IMR-90 (cell line): ENCODE data around the gene CSNK2A2. TPM values are rescaled to one million over a fixed set of nuclear protein-coding genes. Genes with fewer than 3 reads are reported as not detected.

ENCODE experiments used
- ATAC-seq: fragments of 200-7000 bp; cut with Tn5 transposase; 2 replicates; pipeline ENCODE4 v1.9.1; 2020; ENCODE audit warnings: low read depth, mild to moderate bottlenecking, moderate library complexity
- BruUV-seq: library from RNA; stranded (reverse); fragments of 400-500 nt; replicated peaks from 2 replicates; lab custom pipeline; 2021; lab: Mats Ljungman, UMichigan
- CTCF ChIA-PET: fragments of 300-600 bp; formaldehyde crosslinking; extraction: SDS; loops from one replicate; lab custom pipeline; 2021; ENCODE audit warnings: antibody characterized with exemption; lab: Yijun Ruan, JAX
- POLR2A ChIA-PET: fragments of 300-600 bp; sonication (Branson Sonifier 250); formaldehyde crosslinking; loops from one replicate; lab custom pipeline; 2022; ENCODE audit warnings: antibody characterized with exemption; ENCODE audit not compliant: unreplicated experiment; lab: Charles Lee
- DNase-seq: peaks from one replicate; pipeline ENCODE4 v3.0.0; 2013
- H2AFZ ChIP-seq: replicated peaks from 2 replicates; pipeline ENCODE3; 2013; ENCODE audit warnings: low read length, mild to moderate bottlenecking; ENCODE audit not compliant: poor library complexity
- H2AK5ac ChIP-seq: 2 replicates; pipeline ENCODE4 v1.6.1; 2013; ENCODE audit warnings: low read depth, low read length, inconsistent platforms
- H2AK9ac ChIP-seq: replicated peaks from 2 replicates; pipeline ENCODE3; 2013; ENCODE audit warnings: mild to moderate bottlenecking, low read depth, low read length, moderate library complexity; ENCODE audit not compliant: poor library complexity
- H2BK120ac ChIP-seq: 2 replicates; pipeline ENCODE4 v1.6.1; 2013; ENCODE audit warnings: low read depth, low read length, inconsistent platforms
- H2BK15ac ChIP-seq: 3 replicates; pipeline ENCODE4 v1.6.1; 2013; ENCODE audit warnings: low read depth, low read length, inconsistent platforms
- H2BK20ac ChIP-seq: 2 replicates; pipeline ENCODE4 v1.6.1; 2013; ENCODE audit warnings: low read depth, mild to moderate bottlenecking, inconsistent platforms, low read length, moderate library complexity
- H2BK5ac ChIP-seq: 2 replicates; pipeline ENCODE4 v1.6.1; 2013; ENCODE audit warnings: mild to moderate bottlenecking, low read depth, low read length, inconsistent platforms; ENCODE audit not compliant: poor library complexity, severe bottlenecking
- H3K14ac ChIP-seq: replicated peaks from 2 replicates; pipeline ENCODE4 v1.6.1; 2013; ENCODE audit warnings: low read depth, low read length, inconsistent platforms
- H3K18ac ChIP-seq: 2 replicates; pipeline ENCODE4 v1.6.1; 2013; ENCODE audit warnings: low read depth, low read length, control low read depth
- H3K23ac ChIP-seq: 2 replicates; pipeline ENCODE4 v1.6.1; 2013; ENCODE audit warnings: low read depth, low read length, inconsistent platforms
- H3K27ac ChIP-seq: 2 replicates; pipeline ENCODE4 v1.5.1; 2013; ENCODE audit warnings: mild to moderate bottlenecking, control low read depth, low read length; ENCODE audit not compliant: insufficient read depth
- H3K27me3 ChIP-seq: 2 replicates; pipeline ENCODE4 v1.6.1; 2013; ENCODE audit warnings: low read length; ENCODE audit not compliant: control insufficient read depth, insufficient read depth
- H3K36me3 ChIP-seq: 2 replicates; pipeline ENCODE4 v1.6.1; 2013; ENCODE audit warnings: low read length, mixed read lengths; ENCODE audit not compliant: control insufficient read depth, insufficient read depth
- H3K4ac ChIP-seq: 2 replicates; pipeline ENCODE4 v1.6.1; 2013; ENCODE audit warnings: low read depth, low read length, inconsistent platforms
- H3K4me1 ChIP-seq: 2 replicates; pipeline ENCODE4 v1.6.1; 2013; ENCODE audit warnings: low read length, mixed read lengths; ENCODE audit not compliant: control insufficient read depth, insufficient read depth
- H3K4me2 ChIP-seq: 2 replicates; pipeline ENCODE4 v1.6.1; 2013; ENCODE audit warnings: low read depth, mild to moderate bottlenecking, control low read depth, low read length, moderate library complexity
- H3K4me3 ChIP-seq: 2 replicates; pipeline ENCODE4 v1.5.1; 2013; ENCODE audit warnings: low read depth, mild to moderate bottlenecking, control low read depth, low read length, moderate library complexity; ENCODE audit not compliant: insufficient read depth
- H3K56ac ChIP-seq: 2 replicates; pipeline ENCODE4 v1.6.1; 2013; ENCODE audit warnings: low read length, inconsistent platforms; ENCODE audit not compliant: insufficient read depth; ENCODE audit errors: extremely low read depth
- H3K79me1 ChIP-seq, 2 experiments: 2 replicates each; pipeline ENCODE4 v1.6.1; 2013; ENCODE audit warnings: low read length in 2 of 2, inconsistent platforms in 1 of 2, low read depth in 1 of 2
- H3K9ac ChIP-seq: 2 replicates; pipeline ENCODE4 v1.6.1; 2013; ENCODE audit warnings: low read depth, low read length, control low read depth
- H3K9me1 ChIP-seq: 2 replicates; pipeline ENCODE4 v1.6.1; 2013; ENCODE audit warnings: low read length, inconsistent platforms; ENCODE audit not compliant: insufficient read depth
- H3K9me3 ChIP-seq: 2 replicates; pipeline ENCODE4 v1.6.1; 2013; ENCODE audit warnings: low read length; ENCODE audit not compliant: control insufficient read depth, insufficient read depth
- H4K20me1 ChIP-seq: 2 replicates; pipeline ENCODE4 v1.6.1; 2013; ENCODE audit warnings: low read length, inconsistent platforms; ENCODE audit not compliant: insufficient read depth
- H4K5ac ChIP-seq: 2 replicates; pipeline ENCODE4 v1.6.1; 2013; ENCODE audit warnings: mild to moderate bottlenecking, low read depth, low read length, control low read depth
- H4K8ac ChIP-seq, 2 experiments: 2 replicates each; pipeline ENCODE4 v1.6.1; 2013; ENCODE audit warnings: low read depth in 2 of 2, low read length in 2 of 2, control low read depth in 1 of 2, inconsistent platforms in 1 of 2
- H4K91ac ChIP-seq: 2 replicates; pipeline ENCODE4 v1.6.1; 2013; ENCODE audit warnings: low read depth, low read length, inconsistent platforms; ENCODE audit not compliant: insufficient read depth
- BHLHE40 ChIP-seq: fragments of 150-350 bp; IDR thresholded peaks from 2 replicates; pipeline ENCODE4 v1.6.1; 2016; ENCODE audit warnings: mild to moderate bottlenecking, low read depth, low read length
- CEBPB ChIP-seq: IDR thresholded peaks from 2 replicates; pipeline ENCODE4 v1.6.1; 2012; ENCODE audit warnings: low read depth, low read length, improper control_type of control experiment
- CHD1 ChIP-seq: IDR thresholded peaks from 2 replicates; pipeline ENCODE4 v1.6.1; 2012; ENCODE audit warnings: low read depth, low read length, improper control_type of control experiment
- FOS ChIP-seq: fragments of 150-350 bp; IDR thresholded peaks from 2 replicates; pipeline ENCODE4 v1.6.1; 2016; ENCODE audit warnings: low read depth, low read length
- MAFK ChIP-seq: IDR thresholded peaks from 2 replicates; pipeline ENCODE4 v1.6.1; 2012; ENCODE audit warnings: low read depth, low read length, improper control_type of control experiment
- MAZ ChIP-seq: IDR thresholded peaks from 2 replicates; pipeline ENCODE4 v1.6.1; 2012; ENCODE audit warnings: low read depth, mild to moderate bottlenecking, low read length, improper control_type of control experiment, moderate library complexity, borderline replicate concordance
- MXI1 ChIP-seq: IDR thresholded peaks from 2 replicates; pipeline ENCODE4 v1.6.1; 2012; ENCODE audit warnings: low read depth, mild to moderate bottlenecking, low read length, moderate library complexity, borderline replicate concordance
- NFE2L2 ChIP-seq: fragments of 150-350 bp; IDR thresholded peaks from 2 replicates; pipeline ENCODE4 v1.6.1; 2016; ENCODE audit warnings: low read depth, mild to moderate bottlenecking, low read length
- POLR2A ChIP-seq: IDR thresholded peaks from 2 replicates; pipeline ENCODE4 v1.6.1; 2012; ENCODE audit warnings: mild to moderate bottlenecking, low read depth, low read length
- RAD21 ChIP-seq: IDR thresholded peaks from 2 replicates; pipeline ENCODE4 v1.6.1; 2012; ENCODE audit warnings: low read length, improper control_type of control experiment
- RCOR1 ChIP-seq: IDR thresholded peaks from 2 replicates; pipeline ENCODE4 v1.6.1; 2012; ENCODE audit warnings: mild to moderate bottlenecking, low read length, improper control_type of control experiment; ENCODE audit not compliant: insufficient replicate concordance
- RFX5 ChIP-seq: IDR thresholded peaks from 2 replicates; pipeline ENCODE4 v1.8.0; 2012; ENCODE audit warnings: low read depth, mild to moderate bottlenecking, low read length, moderate library complexity
- SMC3 ChIP-seq: fragments of 150-350 bp; IDR thresholded peaks from 2 replicates; pipeline ENCODE4 v1.6.1; 2016; ENCODE audit warnings: low read depth, mild to moderate bottlenecking, antibody characterized with exemption, low read length, moderate library complexity
- WGBS, 2 experiments: methylation state at CpG; one replicate each; pipeline versions ENCODE4 v1.1.5 to v1.1.7; 2013; ENCODE audit warnings: missing lambda C conversion rate in 2 of 2; ENCODE audit not compliant: insufficient read length in 1 of 2; ENCODE audit errors: extremely low coverage in 2 of 2; 5-methylcytosine and 5-hydroxymethylcytosine counted together
- dilution Hi-C: fragments of 300-500 bp; cut with HindIII; formaldehyde crosslinking; loops from one replicate; pipeline ENCODE4 v1.14.3; 2018; ENCODE audit warnings: low sequenced_read_pairs; ENCODE audit not compliant: unreplicated experiment
- in situ Hi-C: fragments of 300-500 bp; cut with MboI; formaldehyde crosslinking; loops from 3 replicates; pipeline ENCODE4 v1.14.3; 2019; ENCODE audit warnings: low sequenced_read_pairs, inconsistent platforms, mixed read lengths
- intact Hi-C: fragments of 100-400 bp; cut with micrococcal nuclease; formaldehyde crosslinking; loops from 2 replicates; pipeline ENCODE4 v1.10.0; 2022
- polyA plus RNA-seq, 3 experiments: library from polyadenylated mRNA; depleted of rRNA; stranded (reverse); fragments of >200 nt; gene quantifications; 2 replicates each; pipeline ENCODE4 v1.2.3, GENCODE V29; 2012; ENCODE audit warnings: low replicate concordance in 1 of 3
- total RNA-seq: library from RNA; depleted of rRNA; stranded (reverse); fragments of >200 nt; gene quantifications from 2 replicates; pipeline ENCODE4 v1.2.3, GENCODE V29; 2012
- TF ChIP-seq, protein P1 (sequence below): conservative IDR thresholded peaks from 2 replicates; pipeline ENCODE4 v1.5.1; 2012; ENCODE audit warnings: mild to moderate bottlenecking, low read depth, low read length, improper control_type of control experiment
- TF ChIP-seq, protein P2 (sequence below): fragments of 150-350 bp; IDR thresholded peaks from 2 replicates; pipeline ENCODE4 v1.6.1; 2017; ENCODE audit warnings: mild to moderate bottlenecking, antibody characterized with exemption, low read length, low read depth
- TF ChIP-seq, protein P3 (sequence below): fragments of 150-350 bp; IDR thresholded peaks from 2 replicates; pipeline ENCODE4 v1.6.1; 2016; ENCODE audit warnings: low read depth, mild to moderate bottlenecking, low read length, moderate library complexity, borderline replicate concordance

The CSNK2A2 gene
- total and polyA plus RNA-seq, 2 of the 4 experiments (the other 2 are of a cell fraction): 15.6 to 27.5 TPM

DNA sequence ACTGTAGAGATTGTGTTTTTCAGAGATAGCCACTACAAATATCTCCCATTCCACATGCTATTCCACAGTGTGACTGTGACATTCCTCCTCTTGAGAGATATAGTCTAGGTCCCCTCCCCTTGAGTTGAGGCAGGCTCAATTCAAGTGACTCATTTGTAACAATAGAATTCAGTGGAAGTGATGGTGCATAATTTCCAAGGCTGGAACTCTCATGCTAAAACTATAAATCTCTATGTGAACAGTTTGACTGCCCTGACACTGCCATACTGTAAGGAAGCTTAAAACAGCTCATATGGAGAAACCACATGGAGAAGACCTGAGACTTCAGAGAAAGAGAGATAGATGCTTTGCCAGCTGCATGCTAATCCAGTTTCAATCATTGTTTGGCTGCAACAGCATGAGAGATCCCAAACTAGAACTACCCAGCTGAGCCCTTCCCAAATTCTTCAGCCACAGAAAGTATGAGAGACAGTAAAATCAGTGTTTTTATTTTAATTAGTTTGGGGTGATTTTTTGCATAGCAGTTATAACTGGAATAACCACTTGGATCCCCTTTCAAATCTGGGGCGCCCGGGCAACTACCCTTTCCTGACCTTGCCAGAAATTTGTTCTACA is 19.5 kb upstream of the CSNK2A2 start:
- no peak overlapping the region for H3K23ac ChIP-seq
- H3K18ac ChIP-seq: no peak overlapping the region
- no peak overlapping the region for H3K4me3 ChIP-seq
- intact Hi-C loops (no loop called here), in situ Hi-C loops (no loop called here), dilution Hi-C loops (no loop called here)
- H3K27ac ChIP-seq: no peak overlapping the region
- no peak overlapping the region for H4K91ac ChIP-seq
- H3K27me3 ChIP-seq: peaks cover 8% of the 10 kb centered on the region
- no peak overlapping the region for H2AK9ac ChIP-seq
- CTCF ChIA-PET: no interaction called here
- no peaks in the 10 kb centered on the region for H4K20me1 ChIP-seq
- DNase-seq: no peak
- no peaks in the 10 kb centered on the region for H3K36me3 ChIP-seq
- no peak overlapping the region for H3K4ac ChIP-seq
- H4K8ac ChIP-seq: no peak overlapping the region
- H3K9ac ChIP-seq: no peak overlapping the region
- H2BK5ac ChIP-seq: no peak overlapping the region
- POLR2A ChIA-PET: no interaction called here
- no peak overlapping the region for H2AFZ ChIP-seq
- no peak overlapping the region for H4K5ac ChIP-seq
- H2AK5ac ChIP-seq: no peak overlapping the region
- no peak overlapping the region for H3K4me2 ChIP-seq
- H3K56ac ChIP-seq: no peak overlapping the region
- no peak overlapping the region for H2BK20ac ChIP-seq
- ATAC-seq: no peak
- H2BK120ac ChIP-seq: no peak overlapping the region
- no peaks in the 10 kb centered on the region for H3K9me1 ChIP-seq
- no peak for TF ChIP-seq MAZ
- TF ChIP-seq CEBPB: no peak
- TF ChIP-seq, protein P1, sequence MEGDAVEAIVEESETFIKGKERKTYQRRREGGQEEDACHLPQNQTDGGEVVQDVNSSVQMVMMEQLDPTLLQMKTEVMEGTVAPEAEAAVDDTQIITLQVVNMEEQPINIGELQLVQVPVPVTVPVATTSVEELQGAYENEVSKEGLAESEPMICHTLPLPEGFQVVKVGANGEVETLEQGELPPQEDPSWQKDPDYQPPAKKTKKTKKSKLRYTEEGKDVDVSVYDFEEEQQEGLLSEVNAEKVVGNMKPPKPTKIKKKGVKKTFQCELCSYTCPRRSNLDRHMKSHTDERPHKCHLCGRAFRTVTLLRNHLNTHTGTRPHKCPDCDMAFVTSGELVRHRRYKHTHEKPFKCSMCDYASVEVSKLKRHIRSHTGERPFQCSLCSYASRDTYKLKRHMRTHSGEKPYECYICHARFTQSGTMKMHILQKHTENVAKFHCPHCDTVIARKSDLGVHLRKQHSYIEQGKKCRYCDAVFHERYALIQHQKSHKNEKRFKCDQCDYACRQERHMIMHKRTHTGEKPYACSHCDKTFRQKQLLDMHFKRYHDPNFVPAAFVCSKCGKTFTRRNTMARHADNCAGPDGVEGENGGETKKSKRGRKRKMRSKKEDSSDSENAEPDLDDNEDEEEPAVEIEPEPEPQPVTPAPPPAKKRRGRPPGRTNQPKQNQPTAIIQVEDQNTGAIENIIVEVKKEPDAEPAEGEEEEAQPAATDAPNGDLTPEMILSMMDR: no peak
- TF ChIP-seq BHLHE40: no peak
- no peak for TF ChIP-seq CHD1
- TF ChIP-seq MXI1: no peak
- TF ChIP-seq NFE2L2: no peak
- TF ChIP-seq, protein P2, sequence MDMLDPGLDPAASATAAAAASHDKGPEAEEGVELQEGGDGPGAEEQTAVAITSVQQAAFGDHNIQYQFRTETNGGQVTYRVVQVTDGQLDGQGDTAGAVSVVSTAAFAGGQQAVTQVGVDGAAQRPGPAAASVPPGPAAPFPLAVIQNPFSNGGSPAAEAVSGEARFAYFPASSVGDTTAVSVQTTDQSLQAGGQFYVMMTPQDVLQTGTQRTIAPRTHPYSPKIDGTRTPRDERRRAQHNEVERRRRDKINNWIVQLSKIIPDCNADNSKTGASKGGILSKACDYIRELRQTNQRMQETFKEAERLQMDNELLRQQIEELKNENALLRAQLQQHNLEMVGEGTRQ: no peak
- TF ChIP-seq RCOR1: no peak
- TF ChIP-seq RFX5: no peak
- TF ChIP-seq MAFK: no peak
- TF ChIP-seq FOS: no peak
- TF ChIP-seq SMC3: no peak
- no peak for TF ChIP-seq RAD21
- TF ChIP-seq POLR2A: no peak
- TF ChIP-seq, protein P3, sequence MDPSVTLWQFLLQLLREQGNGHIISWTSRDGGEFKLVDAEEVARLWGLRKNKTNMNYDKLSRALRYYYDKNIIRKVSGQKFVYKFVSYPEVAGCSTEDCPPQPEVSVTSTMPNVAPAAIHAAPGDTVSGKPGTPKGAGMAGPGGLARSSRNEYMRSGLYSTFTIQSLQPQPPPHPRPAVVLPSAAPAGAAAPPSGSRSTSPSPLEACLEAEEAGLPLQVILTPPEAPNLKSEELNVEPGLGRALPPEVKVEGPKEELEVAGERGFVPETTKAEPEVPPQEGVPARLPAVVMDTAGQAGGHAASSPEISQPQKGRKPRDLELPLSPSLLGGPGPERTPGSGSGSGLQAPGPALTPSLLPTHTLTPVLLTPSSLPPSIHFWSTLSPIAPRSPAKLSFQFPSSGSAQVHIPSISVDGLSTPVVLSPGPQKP: no peak
- no peaks in the 10 kb centered on the region for H3K9me3 ChIP-seq
- no peaks in the 10 kb centered on the region for H3K4me1 ChIP-seq
- H2BK15ac ChIP-seq: no peak overlapping the region
- no peak overlapping the region for H3K14ac ChIP-seq
- WGBS, 2 experiments: no CpG with 5 or more reads among the region's 2 CpGs
- H3K79me1 ChIP-seq: no peaks in the 10 kb centered on the region
- no TSS peak for BruUV-seq
